Esophagus muscularis mucosa (tissue), 3 donors: ENCODE measurements around the gene LAMA3.

Experiments
- CTCF ChIP-seq, 3 experiments: fragments of 200-600 bp in 2 of 3; fragments of 450-650 bp in 1 of 3; sonication (generic) in 2 of 3; IDR thresholded peaks; one replicate each; pipeline ENCODE4 v1.5.1; 2017 to 2019; ENCODE audit warnings: antibody characterized with exemption in 3 of 3, mild to moderate bottlenecking in 2 of 3, moderate library complexity in 1 of 3
- POLR2A ChIP-seq: fragments of 450-650 bp; IDR thresholded peaks from one replicate; pipeline ENCODE4 v1.6.1; 2017; ENCODE audit warnings: antibody characterized with exemption, moderate library complexity, mild to moderate bottlenecking, low read depth
- POLR2AphosphoS5 ChIP-seq, 2 donors: sonication (generic); formaldehyde crosslinking; IDR thresholded peaks; one replicate each; pipeline ENCODE4 v1.6.1; 2017; ENCODE audit warnings: antibody characterized with exemption in 2 of 2

GRCh38 chr18:23897733-23898132 lies 208.5 kb downstream of the LAMA3 start:
- TF ChIP-seq CTCF (IDR thresholded peaks at IDR 0.05): no peak
- no peak for TF ChIP-seq POLR2A
- no peak for TF ChIP-seq POLR2AphosphoS5 (IDR thresholded peaks at IDR 0.05)
